ENCODE measurements around the gene RAMAC. TPM values are rescaled to one million over a fixed set of nuclear protein-coding genes. Genes with fewer than 3 reads are reported as not detected.

Gene RAMAC
- total RNA-seq, 1 experiment from 2014 or later: 18.7 TPM

GRCh38 chr15:82972990-82973389, 13.0 kb upstream of the RAMAC start:
- H3K27ac ChIP-seq: no peak overlapping the region
- H4K20me1 ChIP-seq (ENCODE audit: insufficient read depth): no peaks in the 10 kb centered on the region
- ChIA-PET POLR2A (ENCODE audit: unreplicated experiment) (no interaction called here), CTCF (no interaction called here)
- TF ChIP-seq CTCF (conservative IDR thresholded peaks at IDR 0.05): no peak
- TF ChIP-seq EZH2 (IDR thresholded peaks at IDR 0.05; ENCODE audit: low read depth): no peak
- no peak overlapping the region for H3K4me3 ChIP-seq
- no peaks in the 10 kb centered on the region; the same call in 1 of the 2 replicates for H3K27me3 ChIP-seq (ENCODE audit: insufficient read depth, low read depth)
- no TSS peak for BruUV-seq (replicated peaks)
- DNase-seq: no peak
- no peaks in the 10 kb centered on the region for H3K36me3 ChIP-seq (ENCODE audit: low read depth)
- intact Hi-C loops (cut with micrococcal nuclease; ENCODE audit: unreplicated experiment): no loop called here
- no peak overlapping the region for H2AFZ ChIP-seq
- no peaks in the 10 kb centered on the region for H3F3A ChIP-seq (ENCODE audit: insufficient read depth, low read depth)
- H3K79me2 ChIP-seq (ENCODE audit: low read depth): no peaks in the 10 kb centered on the region
- no peaks in the 10 kb centered on the region for H3K9me3 ChIP-seq (ENCODE audit: insufficient read depth, low read depth)
- H3K4me1 ChIP-seq (replicated peaks; ENCODE audit: insufficient read depth): no peaks in the 10 kb centered on the region
- no peaks in the 10 kb centered on the region for H3K9me2 ChIP-seq (ENCODE audit: insufficient read depth)
- H3K4me2 ChIP-seq: no peak overlapping the region

DNA sequence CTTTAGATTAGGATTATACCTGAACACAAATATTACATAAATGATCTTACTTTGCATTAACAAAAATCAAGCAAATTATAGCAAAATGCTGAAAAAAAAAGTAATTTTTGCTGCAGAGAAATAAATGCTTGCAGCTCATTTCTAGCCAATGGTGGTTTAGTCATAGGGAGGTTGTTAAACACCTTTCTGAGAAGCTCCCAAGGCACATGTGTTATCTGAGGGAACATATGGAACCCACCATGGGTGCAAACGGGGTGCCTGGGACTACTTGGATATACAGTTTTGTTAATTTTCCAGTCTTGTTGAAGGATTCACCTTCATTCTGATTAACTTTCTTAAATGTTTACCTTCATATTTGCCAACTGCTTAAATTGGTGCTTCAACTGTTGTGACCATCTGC, 8.9 kb upstream of the RAMAC start:
- Histone ChIP-seq H3K9me3 (ENCODE audit: insufficient read depth, low read depth) (no peaks in the 10 kb centered on the region), H3K27ac (no peak overlapping the region), H3K4me3 (no peak overlapping the region), H4K20me1 (ENCODE audit: insufficient read depth) (no peaks in the 10 kb centered on the region), H3K4me1 (replicated peaks; ENCODE audit: insufficient read depth) (no peaks in the 10 kb centered on the region), H3K27me3 (ENCODE audit: insufficient read depth, low read depth) (no peaks in the 10 kb centered on the region), H2AFZ (no peak overlapping the region), H3K36me3 (ENCODE audit: low read depth) (no peaks in the 10 kb centered on the region), H3K9me2 (ENCODE audit: insufficient read depth) (no peaks in the 10 kb centered on the region), H3K4me2 (no peak overlapping the region), H3K79me2 (ENCODE audit: low read depth) (no peaks in the 10 kb centered on the region), H3F3A (ENCODE audit: insufficient read depth, low read depth) (no peaks in the 10 kb centered on the region)
- BruUV-seq (replicated peaks): no TSS peak
- no peak for DNase-seq
- CTCF ChIA-PET: no interaction called here
- intact Hi-C loops (cut with micrococcal nuclease; ENCODE audit: unreplicated experiment): no loop called here
- POLR2A ChIA-PET (ENCODE audit: unreplicated experiment): no interaction called here
- TF ChIP-seq EZH2 (IDR thresholded peaks at IDR 0.05; ENCODE audit: low read depth) (no peak), CTCF (conservative IDR thresholded peaks at IDR 0.05) (no peak)

- no peak overlapping the region for H3K4me2 ChIP-seq
- POLR2A ChIA-PET (ENCODE audit: unreplicated experiment): no interaction called here
- no peaks in the 10 kb centered on the region for H3K79me2 ChIP-seq (ENCODE audit: low read depth)
- BruUV-seq (replicated peaks): no TSS peak
- H3K4me3 ChIP-seq: no peak overlapping the region
- H3K9me2 ChIP-seq (ENCODE audit: insufficient read depth): no peaks in the 10 kb centered on the region
- CTCF ChIA-PET: no interaction called here
- no peak for TF ChIP-seq EZH2 (IDR thresholded peaks at IDR 0.05; ENCODE audit: low read depth)
- no peak for TF ChIP-seq CTCF (conservative IDR thresholded peaks at IDR 0.05)
- H3K4me1 ChIP-seq (replicated peaks; ENCODE audit: insufficient read depth): no peaks in the 10 kb centered on the region
- intact Hi-C loops (cut with micrococcal nuclease; ENCODE audit: unreplicated experiment): no loop called here
- H3K36me3 ChIP-seq (ENCODE audit: low read depth): no peaks in the 10 kb centered on the region
- H3F3A ChIP-seq (ENCODE audit: insufficient read depth, low read depth): no peaks in the 10 kb centered on the region
- no peak overlapping the region for H3K27ac ChIP-seq
- no peaks in the 10 kb centered on the region for H3K9me3 ChIP-seq (ENCODE audit: insufficient read depth, low read depth)
- no peak overlapping the region for H2AFZ ChIP-seq
- H4K20me1 ChIP-seq (ENCODE audit: insufficient read depth): no peaks in the 10 kb centered on the region
- H3K27me3 ChIP-seq (ENCODE audit: insufficient read depth, low read depth): no peaks in the 10 kb centered on the region
- no peak for DNase-seq
Measured at GRCh38 chr15:82978438-82978837, 7.6 kb upstream of the RAMAC start.
